CD4-positive, alpha-beta T cell (primary cell): ENCODE results near the gene SLC2A6. TPM values are rescaled to one million over a fixed set of nuclear protein-coding genes. Genes with fewer than 3 reads are reported as not detected.

Experiments used
- ATAC-seq: fragments of 200-7000 bp; cut with Tn5 transposase; one replicate; pipeline ENCODE4 v1.10.0; 2022; ENCODE audit warnings: mild to moderate bottlenecking; ENCODE audit not compliant: poor library complexity
- CTCF ChIA-PET: fragments of 350-600 bp; sonication (Branson Sonifier 250); formaldehyde crosslinking; loops from one replicate; lab custom pipeline; 2021; ENCODE audit warnings: antibody characterized with exemption, inconsistent platforms; lab: Charles Lee
- POLR2A ChIA-PET: fragments of 350-600 bp; sonication (Branson Sonifier 250); formaldehyde crosslinking; loops from one replicate; lab custom pipeline; 2021; ENCODE audit warnings: antibody characterized with exemption, inconsistent platforms; lab: Charles Lee
- DNase-seq, 14 experiments: peaks; one replicate each; pipeline ENCODE4 v3.0.0-alpha.2; 2013 to 2020; ENCODE audit warnings: mixed read lengths in 2 of 14
- H3K27ac ChIP-seq, 2 donors: one replicate each; pipeline versions ENCODE4 v1.5.1 to v1.7.0; 2013; ENCODE audit warnings: low read length in 2 of 2, low read depth in 1 of 2, mild to moderate bottlenecking in 1 of 2
- H3K27me3 ChIP-seq, 2 experiments: 1 replicate in 1 of 2; 2 replicates in 1 of 2; pipeline versions ENCODE4 v1.6.1 to v1.7.0; 2013; ENCODE audit warnings: low read length in 2 of 2, control low read depth in 1 of 2, mild to moderate bottlenecking in 1 of 2, moderate library complexity in 1 of 2; ENCODE audit not compliant: insufficient read depth in 2 of 2, control insufficient read depth in 1 of 2
- H3K36me3 ChIP-seq: one replicate; pipeline ENCODE4 v1.6.1; 2013; ENCODE audit warnings: low read length, control low read depth; ENCODE audit not compliant: insufficient read depth
- H3K4me1 ChIP-seq: one replicate; pipeline ENCODE4 v1.6.1; 2013; ENCODE audit warnings: low read length, control low read depth; ENCODE audit not compliant: insufficient read depth
- H3K4me3 ChIP-seq: one replicate; pipeline ENCODE4 v1.5.1; 2013; ENCODE audit warnings: mild to moderate bottlenecking, low read length, moderate library complexity
- H3K9me3 ChIP-seq, 2 experiments: 1 replicate in 1 of 2; 2 replicates in 1 of 2; pipeline versions ENCODE4 v1.6.1 to v1.7.0; 2013; ENCODE audit warnings: low read length in 2 of 2, mild to moderate bottlenecking in 2 of 2, control low read depth in 1 of 2, moderate library complexity in 1 of 2; ENCODE audit not compliant: control insufficient read depth in 1 of 2, insufficient read depth in 1 of 2
- H3K27ac Mint-ChIP-seq: one replicate; pipeline ENCODE4 v1.8.0; 2020; ENCODE audit warnings: mixed read lengths
- H3K27me3 Mint-ChIP-seq: one replicate; pipeline ENCODE4 v1.8.0; 2021; ENCODE audit warnings: mixed read lengths
- H3K36me3 Mint-ChIP-seq: one replicate; pipeline ENCODE4 v1.8.0; 2021; ENCODE audit warnings: low read depth, mixed read lengths
- H3K4me1 Mint-ChIP-seq: one replicate; pipeline ENCODE4 v1.8.0; 2021; ENCODE audit warnings: low read depth, mixed read lengths
- H3K4me3 Mint-ChIP-seq: one replicate; pipeline ENCODE4 v1.8.0; 2020; ENCODE audit warnings: mild to moderate bottlenecking, mixed read lengths
- H3K9me3 Mint-ChIP-seq: one replicate; pipeline ENCODE4 v1.8.0; 2020; ENCODE audit warnings: mixed read lengths
- CTCF ChIP-seq: fragments of 200-600 bp; IDR thresholded peaks from one replicate; pipeline ENCODE4 v1.8.0; 2022; ENCODE audit warnings: antibody characterized with exemption, mild to moderate bottlenecking
- intact Hi-C, 2 experiments: fragments of 100-400 bp; cut with DNase I in 1 of 2; cut with micrococcal nuclease in 1 of 2; formaldehyde crosslinking; loops; one replicate each; pipeline versions ENCODE4 v1.15.1 to v1.9.0; 2023 to 2025; cut with DNase I, micrococcal nuclease
- total RNA-seq, 174 experiments: library from RNA in 2 of 174; stranded (reverse) in 2 of 174; gene quantifications; one replicate each; pipeline ENCODE4 v1.2.3 and lab custom pipeline; 2021 to 2026

SLC2A6 gene
- total RNA-seq, 2 experiments from 2014 or later: 1.8 to 3.2 TPM

GRCh38 chr9:133526721-133527321 is 47.9 kb upstream of the SLC2A6 start:
- Histone ChIP-seq H3K9me3 (no peaks in the 10 kb centered on the region), H3K27me3 (no peaks in the 10 kb centered on the region), H3K27ac (no peak overlapping the region), H3K4me1 (peaks cover 8% of the 10 kb centered on the region), H3K4me3 (no peak overlapping the region), H3K36me3 (no peaks in the 10 kb centered on the region)
- intact Hi-C loops: no loop called here
- ChIA-PET CTCF (no interaction called here), POLR2A (no interaction called here)
- Mint-ChIP-seq H3K27ac (no peak overlapping the region), H3K36me3 (no peaks in the 10 kb centered on the region), H3K9me3 (no peaks in the 10 kb centered on the region), H3K27me3 (no peaks in the 10 kb centered on the region), H3K4me1 (peaks cover 11% of the 10 kb centered on the region), H3K4me3 (no peak overlapping the region)
- TF ChIP-seq CTCF: no peak
- peak; percentile 67 for ATAC-seq
- DNase-seq: peak in 2 of 14 experiments; percentile 6 to 28

- Histone ChIP-seq H3K36me3 (no peaks in the 10 kb centered on the region), H3K4me3 (no peak overlapping the region), H3K27me3 (no peaks in the 10 kb centered on the region), H3K9me3 (no peaks in the 10 kb centered on the region), H3K27ac (no peak overlapping the region), H3K4me1 (peaks cover 8% of the 10 kb centered on the region)
- ChIA-PET POLR2A (no interaction called here), CTCF (no interaction called here)
- no peaks in the 10 kb centered on the region for H3K9me3 Mint-ChIP-seq
- no peaks in the 10 kb centered on the region for H3K36me3 Mint-ChIP-seq
- intact Hi-C loops: no loop called here
- no peak overlapping the region for H3K4me3 Mint-ChIP-seq
- TF ChIP-seq CTCF: no peak
- H3K4me1 Mint-ChIP-seq: peaks cover 11% of the 10 kb centered on the region
- DNase-seq (no peak), ATAC-seq (no peak)
- no peaks in the 10 kb centered on the region for H3K27me3 Mint-ChIP-seq
- H3K27ac Mint-ChIP-seq: no peak overlapping the region
Observed at GRCh38 chr9:133525677-133526076, 46.8 kb upstream of the SLC2A6 start.

- H3K27me3 ChIP-seq: no peaks in the 10 kb centered on the region
- H3K27ac ChIP-seq: no peak within 1 kb of the TSS
- no peak for TF ChIP-seq CTCF
- H3K4me1 ChIP-seq: peaks cover 8% of the 10 kb centered on the region
- no peaks in the 10 kb centered on the region for H3K9me3 ChIP-seq
- no peaks in the 10 kb centered on the region for H3K36me3 ChIP-seq
- no peaks in the 10 kb centered on the region for H3K27me3 Mint-ChIP-seq
- H3K36me3 Mint-ChIP-seq: no peaks in the 10 kb centered on the region
- DNase-seq (no peak), ATAC-seq (no peak)
- ChIA-PET POLR2A (no interaction called here), CTCF (no interaction called here)
- no peak within 1 kb of the TSS for H3K27ac Mint-ChIP-seq
- intact Hi-C loops: no loop called here
- no peak within 1 kb of the TSS for H3K4me3 Mint-ChIP-seq
- H3K9me3 Mint-ChIP-seq: no peaks in the 10 kb centered on the region
- H3K4me1 Mint-ChIP-seq: peaks cover 11% of the 10 kb centered on the region
- no peak within 1 kb of the TSS for H3K4me3 ChIP-seq
Observed at GRCh38 chr9:133524679-133525228, 45.9 kb upstream of the SLC2A6 start, which contains the start of gene MYMK. Gene MYMK, minus strand, starts transcription at chr9:133524959. Its CDS starts 115 bp downstream, at chr9:133524844.
